K562 (cell line): ENCODE data around the gene PLA2G15. TPM values are rescaled to one million over a fixed set of nuclear protein-coding genes. Genes with fewer than 3 reads are reported as not detected.

ENCODE experiments used
- ATAC-seq: fragments of 200-7000 bp; cut with Tn5 transposase; 3 replicates; pipeline ENCODE4 v1.9.1; 2020; ENCODE audit warnings: moderate library complexity
- BruUV-seq: library from RNA; stranded (reverse); fragments of 400-500 nt; replicated peaks from 2 replicates; lab custom pipeline; 2021; lab: Mats Ljungman, UMichigan
- CTCF ChIA-PET: fragments of 300-600 bp; formaldehyde crosslinking; extraction: SDS; loops from one replicate; lab custom pipeline; 2021; ENCODE audit warnings: low intra/inter-chr PET ratio; lab: Yijun Ruan, JAX
- POLR2A ChIA-PET: fragments of 300-600, 350-650 bp; sonication (Branson Sonifier 250); formaldehyde crosslinking; extraction: SDS; loops from one replicate; lab custom pipeline; 2021; ENCODE audit warnings: antibody characterized with exemption, inconsistent platforms; lab: Yijun Ruan, JAX
- DNase-seq, 4 experiments: peaks; one replicate each; pipeline versions ENCODE4 v3.0.0 to v3.0.0-alpha.2; 2011 to 2018; ENCODE audit warnings: low spot score in 3 of 4, mixed read lengths in 3 of 4; ENCODE audit errors: extremely low read depth in 1 of 4
- FAIRE-seq: peaks from 2 replicates; lab custom pipeline; 2011; peaks lifted over from hg19 to GRCh38; lab: Jason Lieb, UNC
- H2AFZ ChIP-seq: 2 replicates; pipeline ENCODE4 v1.6.0; 2011; ENCODE audit warnings: low read depth, low read length, control low read depth, inconsistent platforms
- H3K27ac ChIP-seq: fragments of 200-600 bp; 3 replicates; pipeline ENCODE4 v1.8.0; 2011; ENCODE audit warnings: low read depth, mild to moderate bottlenecking, control low read depth, inconsistent platforms, low read length, moderate library complexity, mixed read lengths; ENCODE audit errors: extremely low read depth
- H3K27me3 ChIP-seq, 2 experiments: fragments of 300-600 bp in 1 of 2; 2 replicates in 1 of 2; 3 replicates in 1 of 2; pipeline versions ENCODE4 v1.6.0 to v1.8.0; 2011; ENCODE audit warnings: inconsistent platforms in 2 of 2, low read length in 2 of 2, mild to moderate bottlenecking in 1 of 2, mixed read lengths in 1 of 2, moderate library complexity in 1 of 2; ENCODE audit not compliant: control insufficient read depth in 2 of 2, insufficient read depth in 2 of 2
- H3K36me3 ChIP-seq: fragments of 300-600 bp; 3 replicates; pipeline ENCODE4 v1.8.0; 2011; ENCODE audit warnings: mild to moderate bottlenecking, low read length, inconsistent platforms; ENCODE audit not compliant: control insufficient read depth, insufficient read depth
- H3K4me1 ChIP-seq, 2 experiments: fragments of 200-600 bp in 1 of 2; replicated peaks in 1 of 2; 2 replicates in 1 of 2; 3 replicates in 1 of 2; pipeline versions ENCODE4 v1.5.1 to v1.8.0; 2011; ENCODE audit warnings: inconsistent platforms in 2 of 2, low read length in 2 of 2, mild to moderate bottlenecking in 1 of 2, mixed read lengths in 1 of 2, moderate library complexity in 1 of 2; ENCODE audit not compliant: control insufficient read depth in 2 of 2, insufficient read depth in 2 of 2
- H3K4me2 ChIP-seq: 2 replicates; pipeline ENCODE4 v1.6.1; 2011; ENCODE audit warnings: low read length, control low read depth, inconsistent platforms, mixed read lengths; ENCODE audit not compliant: insufficient read depth
- H3K4me3 ChIP-seq: fragments of 200-600 bp; sonication (generic), shearing (Covaris generic); 2 replicates; pipeline ENCODE4 v1.5.1; 2016; ENCODE audit warnings: control low read depth, inconsistent platforms
- H3K79me2 ChIP-seq: fragments of 200-600 bp; 3 replicates; pipeline ENCODE4 v1.8.0; 2011; ENCODE audit warnings: low read length, inconsistent platforms; ENCODE audit not compliant: control insufficient read depth, insufficient read depth
- H3K9ac ChIP-seq, 2 experiments: 2 replicates each; pipeline versions ENCODE4 v1.6.0 to v1.6.1; 2011; ENCODE audit warnings: low read depth in 2 of 2, low read length in 2 of 2, control low read depth in 1 of 2, inconsistent platforms in 1 of 2, mild to moderate bottlenecking in 1 of 2, mixed read lengths in 1 of 2; ENCODE audit not compliant: insufficient read depth in 1 of 2
- H3K9me1 ChIP-seq: one replicate; pipeline ENCODE4 v1.6.0; 2011; ENCODE audit warnings: inconsistent platforms, mild to moderate bottlenecking, low read length, moderate library complexity; ENCODE audit not compliant: control insufficient read depth, insufficient read depth
- H3K9me3 ChIP-seq: replicated peaks from 2 replicates; pipeline ENCODE4 v1.5.1; 2011; ENCODE audit warnings: low read depth, low read length, inconsistent platforms; ENCODE audit not compliant: control insufficient read depth, insufficient read depth
- H4K20me1 ChIP-seq: replicated peaks from 2 replicates; pipeline ENCODE4 v1.6.1; 2011; ENCODE audit warnings: low read length, inconsistent platforms, mixed read lengths; ENCODE audit not compliant: control insufficient read depth, insufficient read depth
- KDM4B ChIP-seq, 2 experiments: fragments of 450-650 bp in 1 of 2; sonication (generic) in 1 of 2; IDR thresholded peaks; 2 replicates each; pipeline ENCODE4 v1.6.1; 2016 to 2017; ENCODE audit warnings: borderline replicate concordance in 2 of 2, antibody characterized with exemption in 1 of 2, low read depth in 1 of 2, mild to moderate bottlenecking in 1 of 2
- KDM5B ChIP-seq: fragments of 200-600 bp; sonication (generic); IDR thresholded peaks from 2 replicates; pipeline ENCODE4 v1.6.1; 2012; ENCODE audit warnings: low read depth, mild to moderate bottlenecking, moderate library complexity, low read length, control low read depth, inconsistent platforms; ENCODE audit not compliant: insufficient replicate concordance
- MCM5 ChIP-seq: fragments of 450-650 bp; IDR thresholded peaks from 2 replicates; pipeline ENCODE4 v1.6.1; 2016; ENCODE audit warnings: low read depth
- MYC ChIP-seq, 2 experiments: fragments of 250-450 bp in 1 of 2; sonication (Bioruptor Pico) in 1 of 2; IDR thresholded peaks; 2 replicates each; pipeline versions ENCODE4 v1.5.1 to v1.6.1; 2012 to 2021; ENCODE audit warnings: low read depth in 2 of 2, borderline replicate concordance in 1 of 2, improper control_type of control experiment in 1 of 2, low read length in 1 of 2, mild to moderate bottlenecking in 1 of 2, moderate library complexity in 1 of 2
- SFPQ ChIP-seq: fragments of 200-400 bp; formaldehyde crosslinking; IDR thresholded peaks from 2 replicates; pipeline ENCODE4 v1.6.1; 2017; ENCODE audit warnings: mild to moderate bottlenecking, low read depth, low read length, moderate library complexity
- SNAPC5 ChIP-seq: fragments of 250-450 bp; sonication (Bioruptor Pico); IDR thresholded peaks from 2 replicates; pipeline ENCODE4 v1.8.0; 2021; ENCODE audit warnings: moderate library complexity, mild to moderate bottlenecking, inconsistent platforms
- THAP7 ChIP-seq: fragments of 250-450 bp; sonication (Bioruptor Pico); IDR thresholded peaks from 2 replicates; pipeline ENCODE4 v1.5.0; 2021
- USF1 ChIP-seq: sonication (generic); formaldehyde crosslinking; IDR thresholded peaks from 2 replicates; pipeline ENCODE4 v1.9.0; 2022; ENCODE audit warnings: mild to moderate bottlenecking, missing genetic modification reagents
- ZNF699 ChIP-seq: fragments of 250-450 bp; sonication (Bioruptor Pico); IDR thresholded peaks from 2 replicates; pipeline ENCODE4 v1.8.0; 2021; ENCODE audit warnings: mild to moderate bottlenecking, moderate library complexity; ENCODE audit not compliant: insufficient replicate concordance
- ZZZ3 ChIP-seq: fragments of 450-650 bp; IDR thresholded peaks from 2 replicates; pipeline ENCODE4 v1.6.1; 2016; ENCODE audit warnings: antibody characterized with exemption, mild to moderate bottlenecking, moderate library complexity
- WGBS: fragments of 100-300 bp; shearing (Covaris generic); methylation state at CpG from one replicate; pipeline ENCODE4 v1.1.6; 2016; ENCODE audit warnings: low coverage, mixed read lengths; ENCODE audit not compliant: insufficient coverage; ENCODE audit errors: missing lambda C conversion rate; 5-methylcytosine and 5-hydroxymethylcytosine counted together
- in situ Hi-C: fragments of 300-500 bp; cut with MboI; formaldehyde crosslinking; loops from 4 replicates; pipeline ENCODE4 v1.15.0; 2018; ENCODE audit warnings: inconsistent platforms, mixed read lengths
- intact Hi-C: fragments of 100-400 bp; cut with micrococcal nuclease; formaldehyde crosslinking; loops from 2 replicates; pipeline ENCODE4 v1.14.2; 2022
- polyA plus RNA-seq, 8 experiments: library from polyadenylated mRNA; depleted of rRNA in 4 of 8; stranded (reverse) in 5 of 8; unstranded in 3 of 8; fragments of >200 nt; fragmentation: Nextera tagmentation in 2 of 8; fragmentation: Illumina TruSeq in 1 of 8; extraction: Ambion mirVana in 2 of 8; extraction: Trizol in 1 of 8; gene quantifications; 2 replicates each; pipeline versions ENCODE4 v1.2.1 to v1.2.3, GENCODE V29; 2011 to 2014; ENCODE audit warnings: inconsistent platforms in 1 of 8, missing spikeins in 1 of 8
- total RNA-seq, 7 experiments: library from RNA; depleted of rRNA in 6 of 7; stranded (reverse); fragments of >200 nt in 6 of 7; fragmentation: Illumina TruSeq in 2 of 7; extraction: Trizol in 2 of 7; gene quantifications; 2 replicates each; pipeline versions ENCODE4 v1.2.1 to v1.2.3, GENCODE V29; 2011 to 2021; ENCODE audit warnings: low replicate concordance in 1 of 7

Gene PLA2G15
- total and polyA plus RNA-seq, 9 of the 15 experiments (the other 6 are each of a cell fraction or from before 2014, with no cell fraction given), result 0.42 to 8.6 (median 4.8) TPM

GRCh38 chr16:68216240-68216639 is 28.9 kb upstream of the PLA2G15 start:
- 86% methylated on average over 2 of the region's 3 CpGs for WGBS
- Histone ChIP-seq H3K4me3 (no peak overlapping the region), H3K9me1 (no peaks in the 10 kb centered on the region), H3K79me2 (peaks cover 44% of the 10 kb centered on the region), H4K20me1 (no peaks in the 10 kb centered on the region; the same call in 1 of the 2 replicates), H3K36me3 (peaks cover 51% of the 10 kb centered on the region; the same call in 2 of the 3 replicates), H3K27ac (no peak overlapping the region), H3K4me2 (no peak overlapping the region)
- intact Hi-C loops, result no loop called here
- DNase-seq (no peak), FAIRE-seq (no peak), ATAC-seq (no peak)
- ChIA-PET POLR2A (interaction anchor here (0.6 to 2.3 kb wide), 5 partner anchors 10 to 121 kb away, joined by 3 to 8 read pairs (median 3); no protein-coding TSS in a partner anchor), CTCF (no interaction called here)
- BruUV-seq, result no TSS peak
- TF ChIP-seq MYC (IDR thresholded peaks at IDR 0.05; ENCODE audit: low read depth, low read length), result no peak
- no peak for TF ChIP-seq MYC (CRISPR knock-in tag; IDR thresholded peaks at IDR 0.05; ENCODE audit: borderline replicate concordance, low read depth)
- TF ChIP-seq THAP7 (CRISPR knock-in tag), result no peak
- no peak for TF ChIP-seq USF1 (CRISPR knock-in tag)
- no peak for TF ChIP-seq SFPQ
- TF ChIP-seq MCM5, result no peak
- no peak for TF ChIP-seq KDM4B (IDR thresholded peaks at IDR 0.05; ENCODE audit: borderline replicate concordance in 2 of 2, low read depth in 1 of 2)
- TF ChIP-seq ZNF699 (CRISPR knock-in tag), result no peak
- TF ChIP-seq KDM5B, result no peak
- no peak for TF ChIP-seq ZZZ3
- TF ChIP-seq SNAPC5 (CRISPR knock-in tag), result no peak
- TF ChIP-seq, all 486 proteins: peak for 0
- in situ Hi-C loops, result no loop called here
- Histone ChIP-seq H3K4me1 (peaks cover 0 to 8% of the 10 kb centered on the region in 2 experiments; a peak in 2 of 5 replicates), H3K9ac (no peak overlapping the region), H2AFZ (no peak overlapping the region), H3K9me3 (no peaks in the 10 kb centered on the region), H3K27me3 (no peaks in the 10 kb centered on the region)
